Ovary (tissue), 3 donors: ENCODE measurements around the gene ICAM4.

Experiments used
- POLR2A ChIP-seq: fragments of 450-650 bp; IDR thresholded peaks from one replicate; pipeline ENCODE4 v1.6.1; 2017; ENCODE audit warnings: antibody characterized with exemption, mild to moderate bottlenecking, moderate library complexity
- TF ChIP-seq, protein P1 (sequence below), 3 donors: fragments of 450-650 bp in 2 of 3; fragments of 200-600 bp in 1 of 3; IDR thresholded peaks; one replicate each; pipeline versions ENCODE4 v1.5.1 to v1.8.0; 2016 to 2022; ENCODE audit warnings: antibody characterized with exemption in 3 of 3, mild to moderate bottlenecking in 1 of 3
- donor health status: DM: no; HTN: no; CAD: no.

- no peak for TF ChIP-seq POLR2A
- TF ChIP-seq, protein P1, sequence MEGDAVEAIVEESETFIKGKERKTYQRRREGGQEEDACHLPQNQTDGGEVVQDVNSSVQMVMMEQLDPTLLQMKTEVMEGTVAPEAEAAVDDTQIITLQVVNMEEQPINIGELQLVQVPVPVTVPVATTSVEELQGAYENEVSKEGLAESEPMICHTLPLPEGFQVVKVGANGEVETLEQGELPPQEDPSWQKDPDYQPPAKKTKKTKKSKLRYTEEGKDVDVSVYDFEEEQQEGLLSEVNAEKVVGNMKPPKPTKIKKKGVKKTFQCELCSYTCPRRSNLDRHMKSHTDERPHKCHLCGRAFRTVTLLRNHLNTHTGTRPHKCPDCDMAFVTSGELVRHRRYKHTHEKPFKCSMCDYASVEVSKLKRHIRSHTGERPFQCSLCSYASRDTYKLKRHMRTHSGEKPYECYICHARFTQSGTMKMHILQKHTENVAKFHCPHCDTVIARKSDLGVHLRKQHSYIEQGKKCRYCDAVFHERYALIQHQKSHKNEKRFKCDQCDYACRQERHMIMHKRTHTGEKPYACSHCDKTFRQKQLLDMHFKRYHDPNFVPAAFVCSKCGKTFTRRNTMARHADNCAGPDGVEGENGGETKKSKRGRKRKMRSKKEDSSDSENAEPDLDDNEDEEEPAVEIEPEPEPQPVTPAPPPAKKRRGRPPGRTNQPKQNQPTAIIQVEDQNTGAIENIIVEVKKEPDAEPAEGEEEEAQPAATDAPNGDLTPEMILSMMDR (IDR thresholded peaks at IDR 0.05), result no peak
Measured at GRCh38 chr19:10288662-10289166, 2.0 kb downstream of the ICAM4 start.
